GM12878 (cell line): ENCODE measurements around the gene ZNF106. TPM values are rescaled to one million over a fixed set of nuclear protein-coding genes. Genes with fewer than 3 reads are reported as not detected.

Source experiments
- ATAC-seq: fragments of 200-7000 bp; cut with Tn5 transposase; 3 replicates; pipeline ENCODE4 v1.9.1; 2020; ENCODE audit warnings: mild to moderate bottlenecking, moderate library complexity
- BruUV-seq: library from RNA; stranded (reverse); fragments of 400-500 nt; replicated peaks from 2 replicates; lab custom pipeline; 2021; lab: Mats Ljungman, UMichigan
- CTCF ChIA-PET: fragments of 300-600 bp; sonication (Branson Sonifier 250); formaldehyde crosslinking; extraction: SDS; loops from one replicate; lab custom pipeline; 2021; ENCODE audit warnings: inconsistent platforms; lab: Yijun Ruan, JAX
- POLR2A ChIA-PET: fragments of 350-600 bp; formaldehyde crosslinking; extraction: SDS; loops from one replicate; lab custom pipeline; 2021; ENCODE audit warnings: inconsistent platforms; lab: Charles Lee
- RAD21 ChIA-PET: fragments of 300-600 bp; sonication (Branson Sonifier 250); formaldehyde crosslinking; loops from one replicate; lab custom pipeline; 2023; ENCODE audit warnings: antibody characterized with exemption; ENCODE audit not compliant: unreplicated experiment; lab: Charles Lee
- SMC1A ChIA-PET: fragments of 300-600 bp; sonication (Branson Sonifier 250); formaldehyde crosslinking; loops from one replicate; lab custom pipeline; 2023; ENCODE audit not compliant: unreplicated experiment, uncharacterized antibody; lab: Charles Lee
- DNase-seq: peaks from one replicate; pipeline ENCODE4 v3.0.0-alpha.2; 2011; ENCODE audit warnings: low read depth, low spot score
- FAIRE-seq: peaks from 3 replicates; lab custom pipeline; 2011; peaks lifted over from hg19 to GRCh38; lab: Jason Lieb, UNC
- H2AFZ ChIP-seq: 2 replicates; pipeline ENCODE4 v1.6.0; 2011; ENCODE audit warnings: low read depth, low read length, control low read depth; ENCODE audit not compliant: control insufficient read depth
- H3K27ac ChIP-seq: 2 replicates; pipeline ENCODE4 v1.5.1; 2011; ENCODE audit warnings: control low read depth; ENCODE audit not compliant: control insufficient read depth, insufficient read depth
- H3K27me3 ChIP-seq, 2 experiments: replicated peaks in 1 of 2; 2 replicates each; pipeline versions ENCODE4 v1.6.0 to v1.6.1; 2011; ENCODE audit warnings: low read length in 1 of 2; ENCODE audit not compliant: control insufficient read depth in 2 of 2, insufficient read depth in 2 of 2
- H3K36me3 ChIP-seq, 2 experiments: 2 replicates each; pipeline ENCODE4 v1.5.1; 2011; ENCODE audit warnings: low read length in 1 of 2; ENCODE audit not compliant: control insufficient read depth in 2 of 2, insufficient read depth in 2 of 2
- H3K4me1 ChIP-seq: 2 replicates; pipeline ENCODE4 v1.6.1; 2011; ENCODE audit warnings: mild to moderate bottlenecking, low read length, moderate library complexity, mixed read lengths; ENCODE audit not compliant: control insufficient read depth, insufficient read depth
- H3K4me2 ChIP-seq: 2 replicates; pipeline ENCODE4 v1.6.0; 2011; ENCODE audit warnings: control low read depth; ENCODE audit not compliant: control insufficient read depth, insufficient read depth
- H3K4me3 ChIP-seq: fragments of 200-600 bp; sonication (generic); 2 replicates; pipeline ENCODE4 v1.5.1; 2016
- H3K79me2 ChIP-seq: 2 replicates; pipeline ENCODE4 v1.6.0; 2011; ENCODE audit warnings: low read length; ENCODE audit not compliant: control insufficient read depth, insufficient read depth
- H3K9ac ChIP-seq: 2 replicates; pipeline ENCODE4 v1.8.0; 2011; ENCODE audit warnings: low read length, control low read depth, mixed read lengths; ENCODE audit not compliant: control insufficient read depth, insufficient read depth
- H3K9me3 ChIP-seq: replicated peaks from 3 replicates; pipeline ENCODE4 v1.5.1; 2011; ENCODE audit warnings: mild to moderate bottlenecking, low read length; ENCODE audit not compliant: control insufficient read depth, insufficient read depth
- H4K20me1 ChIP-seq: 2 replicates; pipeline ENCODE4 v1.6.0; 2011; ENCODE audit not compliant: control insufficient read depth, insufficient read depth
- BACH1 ChIP-seq: fragments of 450-650 bp; IDR thresholded peaks from 2 replicates; pipeline ENCODE4 v1.6.1; 2017; ENCODE audit warnings: mild to moderate bottlenecking, borderline replicate concordance
- BCL3 ChIP-seq: IDR thresholded peaks from 2 replicates; pipeline ENCODE4 v1.6.1; 2011; ENCODE audit warnings: borderline replicate concordance, low read depth, mild to moderate bottlenecking, moderate library complexity, low read length; ENCODE audit not compliant: insufficient read depth, poor library complexity, severe bottlenecking
- BHLHE40 ChIP-seq, 2 experiments: fragments of 450-650 bp in 1 of 2; IDR thresholded peaks; 2 replicates each; pipeline ENCODE4 v1.6.1; 2011 to 2017; ENCODE audit warnings: low read depth in 2 of 2, borderline replicate concordance in 1 of 2, improper control_type of control experiment in 1 of 2, low read length in 1 of 2, mild to moderate bottlenecking in 1 of 2
- CBFB ChIP-seq: IDR thresholded peaks from 2 replicates; pipeline ENCODE4 v1.6.1; 2016; ENCODE audit warnings: antibody characterized with exemption, low read depth
- DPF2 ChIP-seq: fragments of 450-650 bp; IDR thresholded peaks from 2 replicates; pipeline ENCODE4 v1.6.1; 2017; ENCODE audit warnings: mild to moderate bottlenecking
- E4F1 ChIP-seq: fragments of 450-650 bp; IDR thresholded peaks from 2 replicates; pipeline ENCODE4 v1.6.1; 2018; ENCODE audit warnings: borderline replicate concordance, mild to moderate bottlenecking; ENCODE audit not compliant: partially characterized antibody
- ETV6 ChIP-seq, 2 experiments: fragments of 450-650 bp in 1 of 2; IDR thresholded peaks in 1 of 2; conservative IDR thresholded peaks in 1 of 2; 2 replicates each; pipeline ENCODE4 v1.6.1; 2014; ENCODE audit warnings: antibody characterized with exemption in 1 of 2, borderline replicate concordance in 1 of 2, low read depth in 1 of 2, mild to moderate bottlenecking in 1 of 2, moderate library complexity in 1 of 2
- NFYB ChIP-seq: IDR thresholded peaks from 2 replicates; pipeline ENCODE4 v1.6.1; 2011; ENCODE audit warnings: low read depth, mild to moderate bottlenecking, low read length, improper control_type of control experiment, moderate library complexity; ENCODE audit not compliant: insufficient read depth
- NRF1 ChIP-seq: conservative IDR thresholded peaks from 2 replicates; pipeline ENCODE4 v1.6.1; 2011; ENCODE audit warnings: mild to moderate bottlenecking, low read depth, low read length, improper control_type of control experiment
- PML ChIP-seq: IDR thresholded peaks from 2 replicates; pipeline ENCODE4 v1.6.1; 2012; ENCODE audit warnings: low read length, inconsistent platforms
- STAT1 ChIP-seq: fragments of 450-650 bp; conservative IDR thresholded peaks from 2 replicates; pipeline ENCODE4 v1.6.1; 2014; ENCODE audit warnings: antibody characterized with exemption, mild to moderate bottlenecking
- WGBS: methylation state at CpG from one replicate; pipeline ENCODE4 v1.1.6; 2016; ENCODE audit warnings: low lambda C conversion rate; ENCODE audit not compliant: insufficient replicate concordance, insufficient coverage; ENCODE audit errors: missing lambda C conversion rate; 5-methylcytosine and 5-hydroxymethylcytosine counted together
- in situ Hi-C: fragments of 300-500 bp; cut with MboI; formaldehyde crosslinking; loops from 9 replicates; pipeline ENCODE4 v1.14.3; 2018; ENCODE audit warnings: mixed read lengths
- intact Hi-C: fragments of 100-400 bp; cut with micrococcal nuclease; formaldehyde crosslinking; loops from one replicate; pipeline ENCODE4 v1.14.2; 2022; ENCODE audit not compliant: unreplicated experiment
- polyA plus RNA-seq, 11 experiments: library from polyadenylated mRNA; depleted of rRNA in 4 of 11; unstranded in 6 of 11; stranded (reverse) in 5 of 11; fragments of >200 nt; fragmentation: Nextera tagmentation in 4 of 11; fragmentation: Illumina TruSeq in 1 of 11; extraction: Ambion mirVana in 4 of 11; extraction: Trizol in 1 of 11; gene quantifications; 1 replicate in 1 of 11; 2 replicates in 10 of 11; pipeline versions ENCODE4 v1.2.1 to v1.2.3, GENCODE V29; 2011 to 2016; ENCODE audit warnings: inconsistent platforms in 2 of 11, missing spikeins in 2 of 11, low read depth in 1 of 11
- total RNA-seq, 4 experiments: library from RNA; depleted of rRNA in 3 of 4; stranded (reverse); fragments of >200 nt in 3 of 4; fragmentation: Illumina TruSeq in 1 of 4; extraction: Trizol in 1 of 4; gene quantifications; 2 replicates each; pipeline versions ENCODE4 v1.2.1 to v1.2.3, GENCODE V29; 2013 to 2021

The ZNF106 gene
- total and polyA plus RNA-seq, 10 of the 15 experiments (the other 5 are each of a cell fraction or from before 2014, with no cell fraction given) = 10.7 to 45.3 (median 32.5) TPM

- no peak for DNase-seq
- TF ChIP-seq BACH1 (peak; percentile 29; the same call in 1 of the 2 replicates), NFYB (no peak)
- ChIA-PET RAD21 (no interaction called here), SMC1A (no interaction called here), CTCF (interaction anchor here (2.7 kb wide), 1 partner anchor 14 kb away, joined by 10 read pairs; no protein-coding TSS in a partner anchor), POLR2A (no interaction called here)
- H3K79me2 ChIP-seq = no peaks in the 10 kb centered on the region
- no peaks in the 10 kb centered on the region for H3K36me3 ChIP-seq
- intact Hi-C loops = no loop called here
- no peaks in the 10 kb centered on the region for H3K4me1 ChIP-seq
- no peak overlapping the region for H3K27ac ChIP-seq
- H3K4me2 ChIP-seq = no peak overlapping the region
- H4K20me1 ChIP-seq = no peaks in the 10 kb centered on the region
- no TSS peak for BruUV-seq
- FAIRE-seq = no peak
- ATAC-seq = no peak
- H3K9ac ChIP-seq = no peak overlapping the region
- H3K9me3 ChIP-seq = no peaks in the 10 kb centered on the region
- H2AFZ ChIP-seq = no peak overlapping the region
- 38% methylated on average over 2 of the region's 2 CpGs for WGBS
- H3K4me3 ChIP-seq = no peak overlapping the region
- in situ Hi-C loops = no loop called here
- no peaks in the 10 kb centered on the region for H3K27me3 ChIP-seq
Observed at GRCh38 chr15:42371096-42371495, 119.8 kb downstream of the ZNF106 start.

GRCh38 chr15:42368096-42368495 lies 122.8 kb downstream of the ZNF106 start:
- intact Hi-C loops = no loop called here
- H3K9me3 ChIP-seq = no peaks in the 10 kb centered on the region
- no peak overlapping the region for H3K27ac ChIP-seq
- ChIA-PET SMC1A (interaction anchor here (0.9 to 1.0 kb wide), 2 partner anchors 17 to 38 kb away, joined by 3 to 4 read pairs; no protein-coding TSS in a partner anchor), POLR2A (no interaction called here), RAD21 (no interaction called here), CTCF (interaction anchor here (0.7 to 2.0 kb wide), 3 partner anchors 17 to 237 kb away, joined by 3 to 9 read pairs (median 3); no protein-coding TSS in a partner anchor)
- WGBS = 90% methylated on average over 3 of the region's 3 CpGs
- H3K36me3 ChIP-seq = no peaks in the 10 kb centered on the region
- no peaks in the 10 kb centered on the region for H3K27me3 ChIP-seq
- no peak overlapping the region for H2AFZ ChIP-seq
- DNase-seq (no peak), ATAC-seq (no peak), FAIRE-seq (no peak)
- no peaks in the 10 kb centered on the region for H4K20me1 ChIP-seq
- H3K4me2 ChIP-seq = no peak overlapping the region
- no peak overlapping the region for H3K9ac ChIP-seq
- BruUV-seq = no TSS peak
- H3K4me3 ChIP-seq = no peak overlapping the region
- no peaks in the 10 kb centered on the region for H3K79me2 ChIP-seq
- in situ Hi-C loops = no loop called here
- no peaks in the 10 kb centered on the region for H3K4me1 ChIP-seq
- TF ChIP-seq BCL3 = no peak
- no peak for TF ChIP-seq STAT1
- no peak for TF ChIP-seq E4F1
- no peak for TF ChIP-seq PML
- no peak for TF ChIP-seq DPF2
- no peak for TF ChIP-seq BHLHE40 (IDR thresholded peaks at IDR 0.05; ENCODE audit: borderline replicate concordance in 1 of 2, low read depth in 2 of 2, low read length in 1 of 2)
- no peak for TF ChIP-seq CBFB
- TF ChIP-seq NRF1 = no peak
- no peak for TF ChIP-seq BACH1
- TF ChIP-seq ETV6 (conservative IDR thresholded peaks at IDR 0.05 in 1 of 2, IDR thresholded peaks at IDR 0.05 in 1 of 2; ENCODE audit: borderline replicate concordance in 1 of 2, low read depth in 1 of 2) = no peak
